Right lobe of liver (tissue), 4 donors: ENCODE measurements around the gene YWHAH.

Source experiments
- CTCF ChIP-seq, 4 donors: fragments of 200-600 bp in 3 of 4; fragments of 450-650 bp in 1 of 4; IDR thresholded peaks; one replicate each; pipeline versions ENCODE4 v1.5.1 to v1.8.0; 2016 to 2022; ENCODE audit warnings: antibody characterized with exemption in 4 of 4, mild to moderate bottlenecking in 2 of 4
- POLR2A ChIP-seq: fragments of 450-650 bp; IDR thresholded peaks from one replicate; pipeline ENCODE4 v1.6.1; 2017; ENCODE audit warnings: antibody characterized with exemption, mild to moderate bottlenecking
- donor health status: DM: no; HTN: no; CAD: no.
- donor health status: DM: no; HTN: no; CAD: no.
- donor health status: DM: no; HTN: yes; CAD: no.

DNA sequence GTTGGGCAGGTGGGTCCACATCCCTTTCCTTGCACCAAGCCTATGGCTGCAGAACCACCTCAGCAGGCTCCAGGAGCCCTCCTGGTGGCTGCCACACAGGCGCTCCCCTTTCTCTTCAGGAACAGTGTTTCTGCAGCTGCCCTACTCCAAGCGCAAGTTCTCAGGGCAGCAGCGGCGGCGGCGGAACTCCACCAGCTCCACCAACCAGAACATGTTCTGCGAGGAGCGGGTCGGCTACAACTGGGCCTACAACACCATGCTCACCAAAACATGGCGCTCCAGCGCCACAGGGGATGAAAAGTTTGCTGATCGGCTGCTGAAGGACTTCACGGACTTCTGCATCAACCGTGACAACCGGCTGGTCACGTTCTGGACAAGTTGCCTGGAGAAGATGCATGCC lies 38.2 kb upstream of the YWHAH start:
- no peak for TF ChIP-seq CTCF (IDR thresholded peaks at IDR 0.05)
- no peak for TF ChIP-seq POLR2A
